Nephron progenitor cell (in vitro differentiated cells): ENCODE data around the gene SEMA7A.

Experiments used
- DNase-seq: peaks from one replicate; pipeline ENCODE4 v3.0.0; 2021
- H3K27ac Mint-ChIP-seq: 2 replicates; pipeline ENCODE4 v1.8.0; 2021; ENCODE audit warnings: mild to moderate bottlenecking, moderate library complexity, mixed read lengths
- H3K27me3 Mint-ChIP-seq: 2 replicates; pipeline ENCODE4 v1.8.0; 2021; ENCODE audit warnings: mild to moderate bottlenecking, low read depth, mixed read lengths; ENCODE audit not compliant: poor library complexity
- H3K36me3 Mint-ChIP-seq: 2 replicates; pipeline ENCODE4 v1.8.0; 2021; ENCODE audit warnings: low read depth, mixed read lengths
- H3K4me1 Mint-ChIP-seq: 2 replicates; pipeline ENCODE4 v1.8.0; 2021; ENCODE audit warnings: mixed read lengths
- H3K4me3 Mint-ChIP-seq: 2 replicates; pipeline ENCODE4 v1.8.0; 2021; ENCODE audit warnings: mild to moderate bottlenecking, moderate library complexity, mixed read lengths
- H3K9me3 Mint-ChIP-seq: 2 replicates; pipeline ENCODE4 v1.8.0; 2021; ENCODE audit warnings: mild to moderate bottlenecking, moderate library complexity, mixed read lengths
- CTCF ChIP-seq: fragments of 200-600 bp; sonication (generic); IDR thresholded peaks from 2 replicates; pipeline ENCODE4 v1.5.0; 2021; ENCODE audit warnings: antibody characterized with exemption

SEMA7A gene

DNA sequence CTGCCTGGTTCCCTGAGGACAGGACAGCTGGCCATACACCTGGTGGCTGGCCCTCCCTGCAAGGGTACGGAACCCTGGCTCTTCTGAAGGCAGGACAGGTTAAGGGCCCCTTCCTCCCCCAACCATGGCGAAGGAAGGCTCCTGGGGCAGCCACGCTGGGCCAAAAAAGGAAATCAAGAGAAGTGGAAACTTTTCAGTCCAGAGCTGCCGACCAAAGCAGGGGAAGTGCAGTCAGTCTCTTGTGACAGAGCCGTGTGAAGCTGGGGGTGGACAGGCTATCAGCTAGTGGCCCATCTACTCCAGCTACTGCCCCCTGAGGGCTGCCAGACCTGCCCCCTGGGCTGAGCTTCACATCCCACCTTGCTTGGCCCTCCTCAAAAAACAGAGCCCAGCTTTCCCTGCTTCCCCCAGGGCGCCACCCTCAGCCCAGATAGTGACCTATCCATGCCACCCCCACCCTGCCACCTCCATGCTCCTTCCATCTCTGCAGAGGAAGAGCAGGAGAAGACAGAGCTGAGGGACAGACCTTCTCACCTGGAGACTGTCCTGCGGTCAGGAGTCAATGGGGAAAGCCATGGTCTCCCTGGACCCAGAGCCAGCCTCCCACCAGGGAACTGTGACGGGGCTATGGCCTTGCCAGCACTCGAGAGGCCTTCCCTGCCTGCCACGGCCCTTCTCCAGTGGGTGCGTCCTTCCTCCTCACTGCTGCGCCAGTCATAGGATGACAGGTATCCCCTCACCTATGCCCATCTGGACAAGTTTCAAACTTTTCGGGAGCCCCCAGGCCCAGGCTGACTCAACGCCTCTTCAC is 4.6 kb downstream of the SEMA7A start:
- H3K9me3 Mint-ChIP-seq, result no peaks in the 10 kb centered on the region
- H3K36me3 Mint-ChIP-seq, result peaks cover 4% of the 10 kb centered on the region
- peaks cover 79% of the 10 kb centered on the region for H3K4me1 Mint-ChIP-seq
- peak overlapping the region; percentile 78 for H3K27ac Mint-ChIP-seq
- TF ChIP-seq CTCF, result no peak
- H3K4me3 Mint-ChIP-seq, result no peak overlapping the region
- H3K27me3 Mint-ChIP-seq, result peaks cover 12% of the 10 kb centered on the region
- no peak for DNase-seq

- H3K4me3 Mint-ChIP-seq, result no peak overlapping the region
- H3K27me3 Mint-ChIP-seq, result peaks cover 15% of the 10 kb centered on the region
- H3K36me3 Mint-ChIP-seq, result peaks cover 4% of the 10 kb centered on the region
- no peaks in the 10 kb centered on the region for H3K9me3 Mint-ChIP-seq
- no peak for TF ChIP-seq CTCF
- H3K27ac Mint-ChIP-seq, result peak overlapping the region; percentile 62
- H3K4me1 Mint-ChIP-seq, result peaks cover 84% of the 10 kb centered on the region
- no peak for DNase-seq
Measured at GRCh38 chr15:74428442-74428787, 5.3 kb downstream of the SEMA7A start.

GRCh38 chr15:74427607-74428441 is 5.9 kb downstream of the SEMA7A start:
- Mint-ChIP-seq H3K4me1 (peaks cover 89% of the 10 kb centered on the region), H3K27me3 (peaks cover 15% of the 10 kb centered on the region), H3K36me3 (peaks cover 4% of the 10 kb centered on the region), H3K9me3 (no peaks in the 10 kb centered on the region), H3K4me3 (no peak overlapping the region), H3K27ac (peak overlapping the region; percentile 46)
- TF ChIP-seq CTCF, result no peak
- no peak for DNase-seq

DNA sequence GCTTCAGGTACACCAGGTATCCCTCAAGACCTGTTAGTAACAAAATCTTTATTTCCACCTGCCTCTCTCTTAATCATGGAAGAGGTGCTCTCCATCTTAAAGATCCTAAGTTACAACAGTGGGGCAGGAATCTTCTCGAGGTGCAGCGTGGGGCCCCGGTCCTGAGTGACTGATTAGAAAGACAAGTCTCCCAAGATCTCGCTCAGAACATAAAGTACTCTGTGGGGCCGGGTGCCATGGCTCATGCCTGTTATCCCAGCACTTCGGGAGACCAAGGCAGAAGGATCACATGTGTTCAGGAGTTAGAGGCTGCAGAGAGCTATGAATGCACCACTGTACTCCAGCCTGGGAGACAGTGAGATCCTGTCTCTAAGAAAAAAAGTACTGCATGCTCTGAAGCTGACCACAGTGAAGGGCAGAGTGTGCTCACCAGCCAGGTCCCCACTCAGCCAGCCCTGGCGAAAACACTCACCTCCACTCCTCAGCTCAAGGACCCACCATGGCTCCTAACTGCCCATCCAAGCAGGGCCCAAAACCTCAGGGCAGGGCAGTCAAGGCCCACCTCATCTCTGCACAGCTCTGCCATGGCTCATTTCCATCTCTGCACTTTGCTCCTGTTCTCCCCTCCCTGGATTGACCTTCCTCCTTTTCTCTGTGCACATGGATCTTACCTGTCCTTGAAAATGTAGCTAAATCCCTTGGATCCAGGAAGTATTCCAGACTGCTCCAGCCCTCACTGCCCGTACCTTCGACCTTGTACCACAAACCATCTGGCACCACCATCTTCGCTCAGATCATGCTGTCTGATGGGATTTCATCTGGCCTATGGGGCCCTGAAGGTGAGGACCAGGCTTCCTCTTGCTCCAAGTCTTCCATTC is 7.1 kb downstream of the SEMA7A start:
- H3K4me1 Mint-ChIP-seq, result peaks cover 91% of the 10 kb centered on the region
- H3K27ac Mint-ChIP-seq, result no peak overlapping the region
- H3K4me3 Mint-ChIP-seq, result no peak overlapping the region
- H3K27me3 Mint-ChIP-seq, result peaks cover 14% of the 10 kb centered on the region
- DNase-seq, result no peak
- peaks cover 4% of the 10 kb centered on the region for H3K36me3 Mint-ChIP-seq
- no peaks in the 10 kb centered on the region for H3K9me3 Mint-ChIP-seq
- no peak for TF ChIP-seq CTCF

- Mint-ChIP-seq H3K9me3 (no peaks in the 10 kb centered on the region), H3K27ac (peak overlapping the region; percentile 47), H3K4me3 (no peak overlapping the region), H3K27me3 (peaks cover 5% of the 10 kb centered on the region), H3K4me1 (peaks cover 92% of the 10 kb centered on the region), H3K36me3 (peaks cover 4% of the 10 kb centered on the region)
- no peak for DNase-seq
- TF ChIP-seq CTCF, result no peak
Measured at GRCh38 chr15:74425630-74426029, 8.1 kb downstream of the SEMA7A start.
